HG03460 (cell line): Measurements from ENCODE around the gene VEGFB.

Experiments
- ATAC-seq: cut with Tn5 transposase; IDR thresholded peaks from one replicate; pipeline ENCODE4 v1.9.1; 2021; ENCODE audit not compliant: unreplicated experiment

The VEGFB gene

DNA sequence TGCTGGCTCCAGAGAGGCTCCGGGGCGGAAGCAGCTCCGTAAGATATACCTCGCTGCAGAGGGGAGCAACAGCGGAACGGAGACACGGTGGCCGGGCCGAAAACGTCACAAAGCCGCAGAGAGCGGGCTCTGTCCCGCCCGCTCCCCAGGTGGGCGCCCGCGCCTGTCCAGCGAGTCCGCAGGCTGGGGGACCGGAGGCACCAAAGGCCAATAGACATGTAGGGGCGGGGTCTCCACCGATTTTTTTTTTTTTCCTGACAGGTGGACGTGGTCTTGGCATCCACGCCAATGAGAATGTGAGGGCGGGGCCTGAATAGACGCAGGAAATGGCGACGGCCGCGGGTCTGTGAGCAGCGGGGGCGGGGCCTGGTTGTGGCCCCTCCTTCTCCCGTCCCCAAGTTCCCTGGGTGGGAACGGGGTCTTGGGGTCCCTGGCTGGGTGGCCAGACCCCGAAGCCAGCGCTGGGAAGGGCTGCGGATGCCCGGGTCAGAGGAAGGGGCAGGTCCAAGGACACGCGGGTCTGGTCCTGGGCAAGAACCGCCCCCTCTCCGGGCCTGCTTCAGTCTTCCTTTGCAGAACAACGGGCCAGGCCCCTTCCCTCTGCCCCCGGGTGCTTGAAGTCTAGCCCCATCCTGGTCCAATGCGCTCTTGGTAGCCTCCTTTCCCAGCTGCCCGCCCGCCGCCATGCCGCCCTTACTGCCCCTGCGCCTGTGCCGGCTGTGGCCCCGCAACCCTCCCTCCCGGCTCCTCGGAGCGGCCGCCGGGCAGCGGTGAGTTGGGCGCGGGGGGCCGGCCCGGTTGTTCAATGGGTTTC is 4.0 kb upstream of the VEGFB start, which contains the start of gene DNAJC4:
Gene DNAJC4, plus strand, starts transcription at position 378 of the 814 bp plus-strand sequence. Its CDS starts 307 bp downstream, at position 685.
- peak; percentile 41 for ATAC-seq

DNA sequence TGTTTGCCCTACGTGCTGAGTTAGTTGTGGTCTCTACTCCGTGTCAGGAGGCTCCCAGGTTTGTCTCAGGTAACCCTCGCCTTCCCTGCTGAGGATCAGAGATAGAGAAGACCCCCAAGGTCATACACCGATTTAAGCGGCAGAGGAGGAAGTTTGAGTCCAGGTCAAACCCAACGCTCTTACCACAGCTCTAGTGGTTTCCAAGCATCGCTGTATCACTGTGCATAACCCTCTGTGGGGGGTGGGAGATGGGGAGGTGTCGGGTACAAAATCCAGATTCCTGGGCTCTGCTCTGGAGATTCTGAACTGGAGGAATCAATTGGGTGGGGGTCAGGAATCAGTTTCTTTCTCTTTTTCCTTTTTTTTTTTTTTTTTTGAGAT is 3.4 kb upstream of the VEGFB start:
- ATAC-seq = no peak

DNA sequence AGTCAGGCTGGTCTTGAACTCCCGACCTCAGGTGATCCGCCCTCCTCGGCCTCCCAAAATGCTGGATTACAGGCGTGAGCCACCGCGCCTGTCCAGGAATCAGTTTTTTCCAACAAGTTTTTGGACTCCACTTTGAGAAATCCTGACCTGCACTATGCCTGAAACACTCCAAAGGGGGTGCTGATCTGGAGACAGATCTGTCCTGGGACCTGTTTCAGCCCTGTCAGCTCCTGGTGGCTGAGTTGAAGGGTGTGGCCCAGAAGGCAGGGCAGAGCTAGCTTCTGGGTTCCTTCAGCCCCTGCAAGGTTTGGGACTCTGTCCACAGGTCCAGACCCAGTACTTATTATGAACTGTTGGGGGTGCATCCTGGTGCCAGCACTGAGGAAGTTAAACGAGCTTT is 2.8 kb upstream of the VEGFB start:
- no peak for ATAC-seq

DNA sequence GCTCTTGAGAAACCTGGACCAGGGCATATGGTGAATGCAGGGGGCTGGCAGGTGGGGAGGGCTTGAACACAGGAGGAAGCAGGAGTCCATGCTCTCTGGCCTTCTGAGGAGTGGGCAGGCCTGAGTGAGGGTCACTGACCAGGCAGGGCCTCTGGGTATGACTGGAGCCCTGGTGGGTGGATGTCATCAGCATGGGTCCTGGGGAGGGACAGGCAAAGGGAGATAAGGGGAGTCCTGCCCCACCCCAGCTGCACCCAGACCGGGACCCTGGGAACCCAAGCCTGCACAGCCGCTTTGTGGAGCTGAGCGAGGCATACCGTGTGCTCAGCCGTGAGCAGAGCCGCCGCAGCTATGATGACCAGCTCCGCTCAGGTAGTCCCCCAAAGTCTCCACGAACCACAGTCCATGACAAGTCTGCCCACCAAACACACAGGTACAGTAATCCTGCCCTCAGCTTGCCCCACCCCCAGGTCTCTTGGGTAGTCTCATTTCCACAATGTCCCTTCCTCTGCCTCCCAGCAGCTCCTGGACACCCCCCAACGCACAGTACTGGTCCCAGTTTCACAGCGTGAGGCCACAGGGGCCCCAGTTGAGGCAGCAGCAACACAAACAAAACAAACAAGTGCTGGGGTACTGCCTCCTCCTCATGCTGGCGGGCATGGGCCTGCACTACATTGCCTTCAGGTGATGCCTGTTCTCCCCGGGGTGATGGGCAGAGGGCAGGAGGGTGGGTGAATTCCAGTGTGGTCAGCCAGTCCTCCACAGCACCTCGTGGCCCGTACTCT is 2.0 kb upstream of the VEGFB start:
- no peak for ATAC-seq

DNA sequence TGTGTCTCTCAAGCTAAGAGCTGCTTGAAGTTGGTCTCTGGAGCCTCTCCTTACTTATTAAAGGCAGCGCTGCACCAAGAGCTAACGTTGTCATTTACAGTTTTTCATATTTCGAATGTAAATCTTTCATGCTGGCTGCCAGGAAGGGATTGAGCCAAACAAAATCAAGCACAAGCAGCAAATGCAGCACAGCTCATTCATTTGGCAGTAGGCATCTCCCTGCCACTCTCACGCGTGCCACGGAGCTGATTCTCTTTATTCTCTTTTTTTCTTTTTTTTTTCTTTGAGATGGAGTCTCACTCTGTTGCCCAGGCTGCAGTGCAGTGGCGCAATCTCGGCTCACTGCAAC is 1.4 kb upstream of the VEGFB start:
- ATAC-seq = no peak

DNA sequence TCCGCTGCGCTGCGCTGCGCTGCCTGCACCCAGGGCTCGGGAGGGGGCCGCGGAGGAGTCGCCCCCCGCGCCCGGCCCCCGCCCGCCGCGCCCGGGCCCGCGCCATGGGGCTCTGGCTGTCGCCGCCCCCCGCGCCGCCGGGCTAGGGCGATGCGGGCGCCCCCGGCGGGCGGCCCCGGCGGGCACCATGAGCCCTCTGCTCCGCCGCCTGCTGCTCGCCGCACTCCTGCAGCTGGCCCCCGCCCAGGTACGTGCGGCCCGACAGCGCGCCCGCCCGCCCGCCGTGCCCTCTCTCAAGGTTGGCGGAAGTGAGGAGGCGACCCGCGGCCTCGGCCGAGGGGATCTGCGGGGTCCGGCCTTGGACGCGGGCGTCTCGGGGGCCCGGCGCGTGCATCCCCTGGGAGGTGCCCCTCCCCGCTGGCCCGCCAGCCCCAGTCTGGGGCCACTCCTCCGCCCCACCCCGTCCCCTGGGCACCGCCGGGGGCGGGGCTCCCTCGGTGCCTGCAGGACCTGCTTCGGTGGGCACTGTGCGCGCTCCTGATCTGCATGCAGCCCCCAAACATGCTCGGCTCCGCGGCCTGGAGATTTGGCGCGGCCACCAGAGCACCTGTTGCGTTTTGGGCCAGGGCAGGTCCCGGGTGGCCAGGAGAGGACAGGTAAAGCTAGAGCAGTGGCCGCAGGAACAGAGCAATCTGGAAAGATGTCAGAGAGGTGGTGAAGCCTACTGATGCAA is 429 bp downstream of the VEGFB start:
- peak; percentile 37 for ATAC-seq

DNA sequence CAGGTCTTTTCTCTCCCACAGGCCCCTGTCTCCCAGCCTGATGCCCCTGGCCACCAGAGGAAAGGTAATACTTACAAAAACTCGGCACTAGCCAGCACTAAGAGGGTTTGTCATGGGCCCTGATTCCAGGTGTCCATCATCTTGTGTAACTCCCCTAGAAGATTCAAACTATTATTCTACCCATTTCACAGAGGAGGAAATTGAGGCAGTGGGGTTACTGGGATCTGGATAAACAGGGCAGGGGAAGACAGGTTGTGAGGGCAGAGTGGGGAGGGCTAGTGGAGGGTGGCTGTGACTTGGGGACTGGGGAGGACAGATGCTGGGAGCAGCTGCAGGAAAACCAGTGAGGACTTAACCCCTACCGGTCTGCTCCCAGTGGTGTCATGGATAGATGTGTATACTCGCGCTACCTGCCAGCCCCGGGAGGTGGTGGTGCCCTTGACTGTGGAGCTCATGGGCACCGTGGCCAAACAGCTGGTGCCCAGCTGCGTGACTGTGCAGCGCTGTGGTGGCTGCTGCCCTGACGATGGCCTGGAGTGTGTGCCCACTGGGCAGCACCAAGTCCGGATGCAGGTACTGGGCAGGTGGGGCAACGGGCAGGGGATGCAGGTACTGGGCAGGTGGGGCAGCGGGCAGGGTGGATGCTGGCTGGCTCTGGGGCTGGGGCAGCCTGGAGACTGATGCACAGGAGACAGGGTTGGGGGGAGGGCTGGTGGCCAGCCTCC is 1.2 kb downstream of the VEGFB start:
- no peak for ATAC-seq

DNA sequence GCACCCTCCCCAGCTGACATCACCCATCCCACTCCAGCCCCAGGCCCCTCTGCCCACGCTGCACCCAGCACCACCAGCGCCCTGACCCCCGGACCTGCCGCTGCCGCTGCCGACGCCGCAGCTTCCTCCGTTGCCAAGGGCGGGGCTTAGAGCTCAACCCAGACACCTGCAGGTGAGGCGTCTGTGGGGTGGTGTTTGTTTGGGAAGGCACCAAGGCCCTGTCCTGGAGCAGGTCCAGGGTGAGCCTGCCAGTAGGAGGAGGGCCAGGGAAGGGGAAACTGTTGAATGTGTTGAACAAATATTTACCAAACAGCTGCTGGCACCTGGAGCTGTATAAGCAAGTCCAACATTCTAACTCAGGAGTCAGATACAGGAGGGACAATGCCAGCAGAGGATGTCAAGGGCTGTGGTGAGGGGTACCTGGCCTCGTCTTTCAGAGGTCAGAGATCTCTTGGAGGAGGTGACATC is 3.1 kb downstream of the VEGFB start:
- no peak for ATAC-seq

DNA sequence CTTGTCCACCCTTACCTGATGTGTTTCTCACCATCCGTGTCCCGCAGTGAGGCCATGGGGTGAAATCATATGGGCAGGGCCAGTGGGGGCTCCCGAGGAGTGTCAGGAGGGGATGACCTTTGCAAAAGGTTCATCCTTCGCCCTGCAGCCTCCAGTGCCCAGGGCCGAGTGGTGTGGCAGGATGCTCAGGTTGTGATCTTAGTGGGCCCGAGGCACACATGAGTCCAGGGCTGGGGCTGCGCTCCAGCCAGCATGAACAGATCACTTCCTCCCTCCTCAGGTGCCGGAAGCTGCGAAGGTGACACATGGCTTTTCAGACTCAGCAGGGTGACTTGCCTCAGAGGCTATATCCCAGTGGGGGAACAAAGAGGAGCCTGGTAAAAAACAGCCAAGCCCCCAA is 3.7 kb downstream of the VEGFB start:
- ATAC-seq = no peak

DNA sequence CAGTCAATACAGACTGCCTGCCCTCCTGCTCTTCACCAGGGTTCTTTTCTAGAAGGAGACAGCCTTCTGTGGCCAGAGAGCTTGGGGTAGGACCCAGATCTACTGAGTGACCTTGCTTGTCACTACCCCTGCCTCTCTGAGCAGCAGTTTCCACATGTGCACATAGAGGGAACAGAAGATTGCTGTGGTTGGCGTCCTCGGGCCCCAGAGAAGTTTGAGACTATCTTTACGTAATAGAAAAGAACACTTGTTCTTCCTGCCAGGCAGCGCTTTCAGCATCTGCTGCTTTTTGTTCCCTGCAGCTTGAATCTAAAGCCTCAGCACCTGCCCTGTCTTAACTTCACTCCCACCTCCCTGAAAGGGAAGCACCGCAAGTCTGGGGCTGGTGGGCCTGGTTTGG is 4.6 kb downstream of the VEGFB start:
- ATAC-seq = no peak

DNA sequence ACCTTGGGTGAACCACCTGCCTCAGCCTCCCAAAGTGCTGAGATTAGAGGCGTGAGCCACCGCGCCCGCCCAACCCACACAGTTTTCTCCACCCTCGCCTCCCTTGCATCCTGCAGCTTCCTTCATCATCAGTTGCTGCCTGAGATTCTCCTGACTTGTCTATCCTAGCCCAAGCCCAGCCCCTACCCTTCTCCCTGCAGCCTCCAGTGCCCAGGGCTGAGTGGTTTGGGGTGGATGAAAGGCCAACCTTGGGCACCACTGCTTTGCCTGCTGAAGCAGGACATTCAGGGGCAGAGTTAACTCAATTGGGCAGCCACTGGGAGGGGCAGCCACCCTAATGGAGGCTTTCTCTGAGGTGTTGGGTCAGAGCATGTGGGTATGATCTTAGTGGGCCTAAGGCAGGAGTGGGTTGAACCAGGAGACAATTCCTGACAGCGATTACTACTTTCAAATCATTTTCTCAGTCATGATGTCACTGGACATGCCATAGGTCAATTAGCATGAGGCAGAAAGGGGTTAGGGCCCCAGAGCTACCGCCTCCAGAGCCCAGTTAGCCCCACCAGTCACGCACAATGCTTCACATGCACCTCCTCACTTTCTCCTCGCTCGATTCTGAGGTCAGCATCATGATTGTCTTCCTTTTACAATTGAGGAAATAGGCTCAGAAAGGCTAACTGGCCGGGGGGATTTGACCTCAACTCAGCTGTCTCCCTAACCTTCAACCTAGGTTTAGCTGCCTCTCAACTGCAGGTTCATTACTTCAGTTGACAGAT is 5.5 kb downstream of the VEGFB start:
- ATAC-seq = no peak

DNA sequence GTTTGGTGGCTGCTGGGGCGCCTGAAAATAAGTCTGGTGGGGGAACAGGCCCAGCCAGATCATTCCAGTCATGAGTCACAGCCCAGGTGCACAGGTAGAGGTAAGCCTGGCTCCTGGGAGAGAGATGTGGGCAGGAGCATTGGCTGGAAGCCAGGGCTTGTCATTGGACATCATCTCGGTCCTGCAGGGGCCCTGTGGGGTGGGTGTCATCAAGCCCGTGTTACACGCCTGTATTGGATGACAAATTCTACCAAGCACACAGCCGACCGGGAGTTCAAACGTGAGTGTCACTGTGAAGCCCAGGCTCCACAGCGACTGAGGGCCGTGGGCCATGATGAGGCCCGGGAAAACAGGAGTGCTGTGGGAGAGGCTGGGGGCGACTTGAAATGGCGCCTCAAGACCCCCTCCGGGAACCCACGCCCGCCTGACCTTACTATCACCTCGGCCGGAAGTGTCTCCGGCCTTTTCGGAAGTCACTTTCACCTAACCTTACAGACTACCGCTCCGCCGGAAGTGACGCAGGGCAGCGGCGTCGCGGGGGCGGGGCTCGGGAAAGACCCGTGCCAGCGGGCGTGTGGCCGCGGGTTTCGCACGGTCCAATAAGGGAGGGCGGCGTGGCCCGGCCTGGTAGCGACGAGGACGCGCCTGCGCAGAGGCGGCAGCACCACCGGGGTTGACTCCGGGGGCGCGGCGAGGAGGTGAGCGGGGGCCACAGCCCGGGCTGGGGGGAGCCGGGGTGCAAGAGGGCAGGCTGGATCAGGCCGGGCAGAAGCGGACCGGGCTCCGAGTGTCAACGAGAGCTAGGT is 6.3 kb downstream of the VEGFB start, which contains the start of gene FKBP2:
Gene FKBP2, plus strand, starts transcription at position 661 of the 806 bp plus-strand sequence. CDS start 1,293 bp downstream, outside the sequence.
- peak; percentile 36 for ATAC-seq

DNA sequence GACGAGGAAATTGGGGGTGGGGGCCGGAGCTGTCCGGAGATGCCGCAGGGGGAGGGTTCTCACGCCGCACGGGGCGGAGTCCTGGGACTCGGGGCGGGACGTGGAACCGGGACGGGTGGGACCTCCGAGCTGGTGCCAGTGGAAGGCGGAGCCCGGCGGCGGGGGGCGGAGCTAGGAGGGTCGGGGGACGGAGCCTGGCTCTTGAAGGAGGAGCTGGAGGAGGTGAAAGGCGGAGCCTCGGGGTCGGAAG is 6.8 kb downstream of the VEGFB start:
- ATAC-seq = peak; percentile 57

DNA sequence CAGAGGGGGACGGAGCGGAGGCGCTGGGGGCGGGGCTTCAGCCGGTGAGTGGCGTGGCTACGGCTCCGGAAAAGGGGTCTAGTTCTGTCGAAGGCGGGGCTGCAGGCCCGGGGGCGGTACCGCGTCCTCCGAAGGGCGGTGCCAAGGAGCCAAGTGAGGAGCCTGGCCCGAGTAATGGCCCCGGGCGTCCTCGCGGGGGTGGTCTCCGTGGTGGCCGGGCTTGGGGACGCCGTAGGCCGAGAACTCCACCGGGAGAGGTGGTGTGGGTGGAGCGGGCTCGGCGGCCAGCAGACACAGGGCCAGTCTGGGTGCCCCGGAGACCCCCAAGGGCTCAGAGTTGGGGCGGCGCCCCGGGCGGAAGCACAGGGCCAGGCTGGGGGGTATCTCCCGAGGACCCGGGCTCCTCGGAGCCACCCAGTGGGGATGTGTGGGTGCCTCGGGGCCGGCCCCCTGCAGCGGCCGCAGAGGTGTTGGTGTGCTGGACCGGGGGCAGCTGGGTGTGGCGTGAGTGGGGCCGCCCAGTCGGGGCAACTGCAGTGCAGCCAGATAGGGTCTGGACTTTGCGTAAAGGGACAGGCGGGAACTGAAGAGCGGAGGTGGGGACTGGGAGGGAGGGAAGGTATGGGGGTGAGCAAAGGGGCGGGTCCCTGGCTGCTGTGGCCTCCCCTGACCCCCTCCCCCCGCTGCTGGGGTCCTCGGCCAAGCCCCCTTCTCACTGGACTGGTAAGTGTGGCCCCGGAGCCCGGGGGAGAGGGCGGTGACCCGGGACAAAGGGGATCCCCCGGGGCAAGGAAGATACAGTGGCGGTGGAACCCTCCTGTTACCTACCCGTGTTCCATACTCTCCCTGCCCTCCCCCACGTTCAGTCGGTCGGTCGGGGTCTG is 7.3 kb downstream of the VEGFB start:
- peak; percentile 51 for ATAC-seq

DNA sequence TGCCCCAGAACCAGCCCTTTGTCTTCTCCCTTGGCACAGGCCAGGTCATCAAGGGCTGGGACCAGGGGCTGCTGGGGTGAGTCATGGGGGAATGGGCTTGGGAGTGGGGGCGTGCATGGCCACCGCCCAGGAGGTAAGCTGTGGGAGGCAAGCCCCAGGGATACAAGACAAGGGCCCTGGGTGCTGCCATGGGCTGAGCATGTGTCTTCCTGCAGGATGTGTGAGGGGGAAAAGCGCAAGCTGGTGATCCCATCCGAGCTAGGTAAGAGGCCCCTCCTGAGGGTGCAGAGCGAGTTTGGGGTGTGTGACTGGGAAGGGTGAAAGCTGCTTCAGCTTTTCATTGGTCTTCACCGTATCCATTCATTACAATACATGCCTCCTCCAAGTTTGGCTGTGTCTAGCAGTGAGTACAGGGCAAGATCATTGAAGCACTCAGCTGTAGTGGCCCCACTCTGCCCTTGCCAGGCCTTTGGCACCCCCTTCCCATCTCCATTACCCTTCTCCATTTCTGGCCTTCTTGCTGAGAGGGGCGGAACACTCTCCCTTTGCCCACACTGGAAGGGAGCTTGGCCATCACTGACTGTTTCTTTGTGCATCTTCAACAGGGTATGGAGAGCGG is 9.0 kb downstream of the VEGFB start:
- no peak for ATAC-seq

DNA sequence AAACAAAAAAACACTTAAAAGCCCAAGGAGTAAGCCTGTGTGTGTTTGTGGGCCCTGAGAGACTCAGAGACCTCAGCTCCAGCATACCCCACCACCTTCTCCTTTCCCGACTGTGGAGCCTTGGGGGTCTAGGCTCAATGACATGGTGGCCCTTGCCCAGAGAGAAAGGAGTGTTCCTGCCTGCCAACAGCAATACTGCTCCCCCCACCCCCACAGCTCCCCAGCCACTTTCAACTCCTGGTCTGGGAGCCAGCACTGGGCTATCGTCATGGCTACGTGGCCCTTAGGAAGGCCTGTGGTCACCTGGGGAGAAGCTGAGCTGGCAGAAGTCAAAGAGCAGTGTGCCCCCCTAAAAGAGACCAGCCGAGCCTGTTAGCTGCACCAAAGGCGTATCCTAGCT is 9.7 kb downstream of the VEGFB start:
- ATAC-seq = no peak

DNA sequence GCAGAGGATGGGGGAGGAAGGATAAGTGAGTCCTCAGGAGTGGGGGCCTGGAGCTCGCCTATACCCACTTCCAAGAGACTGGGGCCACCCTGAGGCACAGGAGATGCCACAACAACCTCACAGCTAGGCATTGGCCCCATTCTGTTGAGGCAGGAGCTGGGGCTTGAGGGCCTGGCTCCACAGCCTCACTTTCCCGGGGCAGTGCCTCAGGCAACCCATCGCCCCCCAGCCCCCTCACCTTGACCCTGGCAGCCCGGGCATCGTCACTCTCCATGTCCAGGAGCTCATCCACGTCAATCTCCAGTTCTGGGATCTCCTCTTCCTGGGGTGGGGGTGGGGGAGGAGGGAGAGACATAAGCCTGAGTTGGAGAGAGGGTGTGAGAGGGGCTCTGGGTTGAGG is 10.6 kb downstream of the VEGFB start:
- no peak for ATAC-seq

DNA sequence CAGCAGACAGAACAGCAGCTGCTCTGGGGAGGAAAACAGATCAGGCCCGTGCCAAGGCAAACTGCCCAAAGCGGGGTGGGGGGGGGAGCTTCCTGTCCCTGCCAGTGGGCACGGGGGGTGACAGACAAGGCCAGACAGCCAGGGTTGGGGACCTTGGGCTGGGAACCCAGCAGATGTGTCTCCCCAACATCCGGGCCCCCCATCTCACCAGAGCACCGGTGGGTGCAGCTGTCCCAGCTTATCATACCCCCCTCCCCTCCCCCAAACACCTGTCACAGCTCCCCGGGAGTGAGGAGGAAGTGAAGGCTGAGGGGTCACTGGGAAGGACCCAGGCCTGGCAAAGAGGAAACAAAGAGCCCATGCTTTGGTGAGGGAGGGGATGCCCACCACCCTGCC is 11.0 kb downstream of the VEGFB start:
- ATAC-seq = no peak
